Activated naive CD8-positive, alpha-beta T cell treated with anti-CD3 and anti-CD28 coated beads, Interleukin-2, amount 50 U/mL, for 24 hours (primary cell): ENCODE results near the gene TUBA4A.
"Not testable (repeated sequence)": the region's sequence is repeated elsewhere in the genome, so short reads cannot be mapped to it uniquely, and the experiment has no call there.

Experiments
- ATAC-seq: fragments of 150-1000 bp; cut with Tn5 transposase; one replicate; pipeline ENCODE4 v1.10.0; 2021
- DNase-seq: peaks from one replicate; pipeline ENCODE4 v3.0.0; 2021
- H3K27ac Mint-ChIP-seq: one replicate; pipeline ENCODE4 v1.8.0; 2021; ENCODE audit warnings: mild to moderate bottlenecking, mixed read lengths
- H3K27me3 Mint-ChIP-seq: one replicate; pipeline ENCODE4 v1.8.0; 2021; ENCODE audit warnings: mixed read lengths
- H3K36me3 Mint-ChIP-seq: one replicate; pipeline ENCODE4 v1.8.0; 2021; ENCODE audit warnings: low read depth, mixed read lengths
- H3K4me1 Mint-ChIP-seq: one replicate; pipeline ENCODE4 v1.8.0; 2021; ENCODE audit warnings: mixed read lengths
- H3K4me3 Mint-ChIP-seq: one replicate; pipeline ENCODE4 v1.8.0; 2021; ENCODE audit warnings: mild to moderate bottlenecking, moderate library complexity, mixed read lengths
- H3K9me3 Mint-ChIP-seq: one replicate; pipeline ENCODE4 v1.8.0; 2021; ENCODE audit warnings: mixed read lengths

TUBA4A gene

GRCh38 chr2:219261024-219261855 is 7.5 kb upstream of the TUBA4A start:
- ATAC-seq (peak; percentile 17), DNase-seq (no peak)
- Mint-ChIP-seq H3K4me1 (peaks cover 11% of the 10 kb centered on the region), H3K9me3 (no peaks in the 10 kb centered on the region), H3K27me3 (peaks cover 1% of the 10 kb centered on the region), H3K4me3 (no peak overlapping the region), H3K27ac (no peak overlapping the region), H3K36me3 (no peaks in the 10 kb centered on the region)

- not testable (repeated sequence) for H3K36me3 Mint-ChIP-seq, ATAC-seq, H3K4me3 Mint-ChIP-seq, H3K9me3 Mint-ChIP-seq, DNase-seq, H3K27ac Mint-ChIP-seq, H3K27me3 Mint-ChIP-seq
- H3K4me1 Mint-ChIP-seq, result peaks cover 26% of the 10 kb centered on the region
These were observed 5.2 kb upstream of the TUBA4A start for GRCh38 chr2:219258942-219259341.

GRCh38 chr2:219254590-219255201 is 978 bp upstream of the TUBA4A start:
- Mint-ChIP-seq H3K27ac (peak overlapping the region; percentile 98), H3K36me3 (peaks cover 36% of the 10 kb centered on the region), H3K9me3 (no peaks in the 10 kb centered on the region), H3K27me3 (no peaks in the 10 kb centered on the region), H3K4me1 (peaks cover 49% of the 10 kb centered on the region), H3K4me3 (peak overlapping the region; percentile 87)
- DNase-seq, result peak; percentile 33
- ATAC-seq, result peak; percentile 58

- H3K27ac Mint-ChIP-seq, result peak within 1 kb of the TSS; percentile 92
- ATAC-seq (peak; percentile 4), DNase-seq (peak; percentile 58)
- peak within 1 kb of the TSS; percentile 87 for H3K4me3 Mint-ChIP-seq
- H3K27me3 Mint-ChIP-seq, result no peaks in the 10 kb centered on the region
- peaks cover 49% of the 10 kb centered on the region for H3K36me3 Mint-ChIP-seq
- H3K9me3 Mint-ChIP-seq, result no peaks in the 10 kb centered on the region
- peaks cover 64% of the 10 kb centered on the region for H3K4me1 Mint-ChIP-seq
These were observed 592 bp downstream of the TUBA4A start, which contains the start of gene TUBA4B for GRCh38 chr2:219252900-219253752. TUBA4B (plus strand) TSS chr2:219253243; CDS start chr2:219253408, 165 bp downstream.

- Mint-ChIP-seq H3K27me3 (no peaks in the 10 kb centered on the region), H3K4me3 (peak overlapping the region; percentile 87), H3K27ac (peak overlapping the region; percentile 92), H3K4me1 (peaks cover 69% of the 10 kb centered on the region), H3K36me3 (peaks cover 52% of the 10 kb centered on the region), H3K9me3 (no peaks in the 10 kb centered on the region)
- ATAC-seq (no peak), DNase-seq (peak; percentile 43)
These were observed 1.2 kb downstream of the TUBA4A start for GRCh38 chr2:219252570-219252899.

- H3K4me3 Mint-ChIP-seq, result peak overlapping the region; percentile 87
- H3K9me3 Mint-ChIP-seq, result no peaks in the 10 kb centered on the region
- ATAC-seq (no peak), DNase-seq (peak; percentile 29)
- H3K36me3 Mint-ChIP-seq, result peaks cover 55% of the 10 kb centered on the region
- H3K4me1 Mint-ChIP-seq, result peaks cover 74% of the 10 kb centered on the region
- H3K27me3 Mint-ChIP-seq, result no peaks in the 10 kb centered on the region
- peak overlapping the region; percentile 92 for H3K27ac Mint-ChIP-seq
These were observed 1.6 kb downstream of the TUBA4A start for GRCh38 chr2:219252084-219252483.

GRCh38 chr2:219251656-219252055 is 2.1 kb downstream of the TUBA4A start:
- Mint-ChIP-seq H3K27ac (peak overlapping the region; percentile 92), H3K27me3 (no peaks in the 10 kb centered on the region), H3K4me3 (peak overlapping the region; percentile 87), H3K9me3 (no peaks in the 10 kb centered on the region), H3K36me3 (peaks cover 59% of the 10 kb centered on the region), H3K4me1 (peaks cover 78% of the 10 kb centered on the region)
- DNase-seq, result no peak
- ATAC-seq, result no peak

- DNase-seq (no peak), ATAC-seq (no peak)
- H3K27me3 Mint-ChIP-seq, result no peaks in the 10 kb centered on the region
These were observed 3.5 kb downstream of the TUBA4A start for GRCh38 chr2:219250049-219250781.

GRCh38 chr2:219249203-219249980 is 4.3 kb downstream of the TUBA4A start:
- H3K9me3 Mint-ChIP-seq, result no peaks in the 10 kb centered on the region
- H3K4me1 Mint-ChIP-seq, result peaks cover 77% of the 10 kb centered on the region
- H3K36me3 Mint-ChIP-seq, result peaks cover 64% of the 10 kb centered on the region
- H3K4me3 Mint-ChIP-seq, result peak overlapping the region; percentile 87
- peak; percentile 39 for DNase-seq
- peak overlapping the region; percentile 87 for H3K27ac Mint-ChIP-seq
- H3K27me3 Mint-ChIP-seq, result no peaks in the 10 kb centered on the region
- no peak for ATAC-seq

More at GRCh38 chr2:219250049-219250781, 3.5 kb downstream of the TUBA4A start:
- Mint-ChIP-seq H3K9me3 (no peaks in the 10 kb centered on the region), H3K4me3 (peak overlapping the region; percentile 87), H3K36me3 (peaks cover 64% of the 10 kb centered on the region), H3K27ac (peak overlapping the region; percentile 87), H3K4me1 (peaks cover 78% of the 10 kb centered on the region)

GRCh38 chr2:219248845-219249202 is 4.9 kb downstream of the TUBA4A start:
- Mint-ChIP-seq H3K4me3 (peak overlapping the region; percentile 87), H3K27ac (peak overlapping the region; percentile 87), H3K36me3 (peaks cover 64% of the 10 kb centered on the region), H3K27me3 (no peaks in the 10 kb centered on the region), H3K9me3 (no peaks in the 10 kb centered on the region), H3K4me1 (peaks cover 81% of the 10 kb centered on the region)
- no peak for DNase-seq
- ATAC-seq, result no peak

GRCh38 chr2:219247678-219248642 is 5.8 kb downstream of the TUBA4A start:
- Mint-ChIP-seq H3K4me1 (peaks cover 87% of the 10 kb centered on the region), H3K9me3 (no peaks in the 10 kb centered on the region), H3K27ac (peak overlapping the region; percentile 82), H3K36me3 (peaks cover 60% of the 10 kb centered on the region), H3K27me3 (no peaks in the 10 kb centered on the region), H3K4me3 (peak overlapping the region; percentile 87)
- ATAC-seq, result peak; percentile 82
- peak; percentile 64 for DNase-seq

GRCh38 chr2:219246559-219246958 is 7.2 kb downstream of the TUBA4A start:
- peaks cover 74% of the 10 kb centered on the region for H3K4me1 Mint-ChIP-seq
- H3K9me3 Mint-ChIP-seq, result no peaks in the 10 kb centered on the region
- no peaks in the 10 kb centered on the region for H3K27me3 Mint-ChIP-seq
- H3K27ac Mint-ChIP-seq, result peak overlapping the region; percentile 82
- no peak for DNase-seq
- ATAC-seq, result no peak
- H3K36me3 Mint-ChIP-seq, result peaks cover 46% of the 10 kb centered on the region
- H3K4me3 Mint-ChIP-seq, result peak overlapping the region; percentile 87
